Hepatocyte (in vitro differentiated cells): Measurements from ENCODE around the gene PTPN5.
"Not testable (repeated sequence)": the region's sequence is repeated elsewhere in the genome, so short reads cannot be mapped to it uniquely, and the experiment has no call there.

ENCODE experiments used
- EZH2phosphoT487 ChIP-seq: fragments of 200-600 bp; sonication (generic); IDR thresholded peaks from one replicate; pipeline ENCODE4 v1.6.1; 2018; ENCODE audit warnings: antibody characterized with exemption, mild to moderate bottlenecking, low read depth, moderate library complexity; ENCODE audit not compliant: unreplicated experiment, severe bottlenecking
- TF ChIP-seq, protein P1 (sequence below): fragments of 200-600 bp; sonication (generic); IDR thresholded peaks from 2 replicates; pipeline ENCODE4 v1.5.1; 2016; ENCODE audit warnings: antibody characterized with exemption, mild to moderate bottlenecking; ENCODE audit not compliant: poor library complexity

DNA sequence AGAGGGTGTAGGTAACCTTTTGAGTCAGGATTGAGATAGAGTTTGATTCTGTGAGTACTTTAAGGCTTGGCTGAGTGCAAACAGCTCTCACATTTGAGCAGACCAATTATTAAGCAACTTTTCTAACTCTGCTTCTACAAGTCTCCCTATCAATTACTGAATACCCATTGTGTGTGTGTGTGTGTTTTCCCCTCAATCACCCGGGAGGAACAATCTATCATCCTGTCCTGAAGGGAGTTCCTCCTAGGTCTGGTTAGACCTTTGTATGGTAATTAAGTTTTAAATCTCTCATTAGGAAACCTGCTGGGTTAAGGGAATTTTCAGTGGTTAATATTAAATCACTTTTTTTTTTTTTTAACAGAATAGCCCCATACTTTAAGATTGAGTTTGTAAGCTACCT is 28.6 kb upstream of the PTPN5 start:
- TF ChIP-seq, protein P1, sequence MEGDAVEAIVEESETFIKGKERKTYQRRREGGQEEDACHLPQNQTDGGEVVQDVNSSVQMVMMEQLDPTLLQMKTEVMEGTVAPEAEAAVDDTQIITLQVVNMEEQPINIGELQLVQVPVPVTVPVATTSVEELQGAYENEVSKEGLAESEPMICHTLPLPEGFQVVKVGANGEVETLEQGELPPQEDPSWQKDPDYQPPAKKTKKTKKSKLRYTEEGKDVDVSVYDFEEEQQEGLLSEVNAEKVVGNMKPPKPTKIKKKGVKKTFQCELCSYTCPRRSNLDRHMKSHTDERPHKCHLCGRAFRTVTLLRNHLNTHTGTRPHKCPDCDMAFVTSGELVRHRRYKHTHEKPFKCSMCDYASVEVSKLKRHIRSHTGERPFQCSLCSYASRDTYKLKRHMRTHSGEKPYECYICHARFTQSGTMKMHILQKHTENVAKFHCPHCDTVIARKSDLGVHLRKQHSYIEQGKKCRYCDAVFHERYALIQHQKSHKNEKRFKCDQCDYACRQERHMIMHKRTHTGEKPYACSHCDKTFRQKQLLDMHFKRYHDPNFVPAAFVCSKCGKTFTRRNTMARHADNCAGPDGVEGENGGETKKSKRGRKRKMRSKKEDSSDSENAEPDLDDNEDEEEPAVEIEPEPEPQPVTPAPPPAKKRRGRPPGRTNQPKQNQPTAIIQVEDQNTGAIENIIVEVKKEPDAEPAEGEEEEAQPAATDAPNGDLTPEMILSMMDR, result not testable (repeated sequence)
- TF ChIP-seq EZH2phosphoT487, result not testable (repeated sequence)
